ENCODE data around the gene RBM14.
A peak's percentile ranks its signal among the peaks of the same experiment; 100 is the strongest.

Gene RBM14

DNA sequence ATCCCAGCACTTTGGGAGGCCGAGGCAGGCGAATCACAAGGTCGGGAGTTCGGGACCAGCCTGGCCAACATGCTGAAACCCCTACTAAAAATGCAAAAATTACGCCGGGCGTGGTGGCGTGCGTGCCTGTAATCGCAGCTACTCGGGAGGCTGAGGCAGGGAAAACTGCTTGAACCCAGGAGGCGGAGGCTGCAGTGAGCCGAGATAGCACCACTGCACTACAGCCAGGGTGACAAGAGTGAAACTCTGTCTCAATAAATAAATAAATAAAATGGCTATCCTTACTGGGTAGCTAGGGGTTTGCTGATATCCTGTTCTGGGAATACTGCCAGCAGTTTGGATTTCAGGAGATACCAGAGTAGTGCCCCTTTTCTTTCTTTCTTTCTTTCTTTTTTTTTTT, 2.4 kb upstream of the RBM14 start:
- Histone ChIP-seq H3K79me2 (ENCODE audit: insufficient read depth, low read length) (peaks cover 43% of the 10 kb centered on the region), H3K27ac (ENCODE audit: low read length) (no peak overlapping the region), H3K9me3 (ENCODE audit: insufficient read depth, low read length, severe bottlenecking) (no peaks in the 10 kb centered on the region), H3K4me1 (ENCODE audit: insufficient read depth, low read length) (peaks cover 28% of the 10 kb centered on the region), H4K20me1 (ENCODE audit: insufficient read depth, low read length) (peaks cover 25% of the 10 kb centered on the region), H3K9ac (ENCODE audit: low read depth, low read length) (no peak overlapping the region), H2AFZ (ENCODE audit: low read depth, low read length) (no peak overlapping the region), H3K4me2 (ENCODE audit: insufficient read depth, low read length) (no peak overlapping the region), H3K4me3 (ENCODE audit: low read depth in 1 of 2, low read length in 2 of 2) (no peak overlapping the region), H3K27me3 (ENCODE audit: insufficient read depth, low read length, poor library complexity) (no peaks in the 10 kb centered on the region), H3K36me3 (ENCODE audit: insufficient read depth, low read length) (peaks cover 25% of the 10 kb centered on the region)
- ATAC-seq (ENCODE audit: insufficient read depth, low read depth) (no peak), DNase-seq (no peak)
- TF ChIP-seq, protein P1, sequence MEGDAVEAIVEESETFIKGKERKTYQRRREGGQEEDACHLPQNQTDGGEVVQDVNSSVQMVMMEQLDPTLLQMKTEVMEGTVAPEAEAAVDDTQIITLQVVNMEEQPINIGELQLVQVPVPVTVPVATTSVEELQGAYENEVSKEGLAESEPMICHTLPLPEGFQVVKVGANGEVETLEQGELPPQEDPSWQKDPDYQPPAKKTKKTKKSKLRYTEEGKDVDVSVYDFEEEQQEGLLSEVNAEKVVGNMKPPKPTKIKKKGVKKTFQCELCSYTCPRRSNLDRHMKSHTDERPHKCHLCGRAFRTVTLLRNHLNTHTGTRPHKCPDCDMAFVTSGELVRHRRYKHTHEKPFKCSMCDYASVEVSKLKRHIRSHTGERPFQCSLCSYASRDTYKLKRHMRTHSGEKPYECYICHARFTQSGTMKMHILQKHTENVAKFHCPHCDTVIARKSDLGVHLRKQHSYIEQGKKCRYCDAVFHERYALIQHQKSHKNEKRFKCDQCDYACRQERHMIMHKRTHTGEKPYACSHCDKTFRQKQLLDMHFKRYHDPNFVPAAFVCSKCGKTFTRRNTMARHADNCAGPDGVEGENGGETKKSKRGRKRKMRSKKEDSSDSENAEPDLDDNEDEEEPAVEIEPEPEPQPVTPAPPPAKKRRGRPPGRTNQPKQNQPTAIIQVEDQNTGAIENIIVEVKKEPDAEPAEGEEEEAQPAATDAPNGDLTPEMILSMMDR (IDR thresholded peaks at IDR 0.05; ENCODE audit: borderline replicate concordance, extremely low read depth, low read length, poor library complexity, severe bottlenecking) = no peak
- no peak for TF ChIP-seq EZH2 (IDR thresholded peaks at IDR 0.05; ENCODE audit: borderline replicate concordance, low read depth, low read length, severe bottlenecking)

DNA sequence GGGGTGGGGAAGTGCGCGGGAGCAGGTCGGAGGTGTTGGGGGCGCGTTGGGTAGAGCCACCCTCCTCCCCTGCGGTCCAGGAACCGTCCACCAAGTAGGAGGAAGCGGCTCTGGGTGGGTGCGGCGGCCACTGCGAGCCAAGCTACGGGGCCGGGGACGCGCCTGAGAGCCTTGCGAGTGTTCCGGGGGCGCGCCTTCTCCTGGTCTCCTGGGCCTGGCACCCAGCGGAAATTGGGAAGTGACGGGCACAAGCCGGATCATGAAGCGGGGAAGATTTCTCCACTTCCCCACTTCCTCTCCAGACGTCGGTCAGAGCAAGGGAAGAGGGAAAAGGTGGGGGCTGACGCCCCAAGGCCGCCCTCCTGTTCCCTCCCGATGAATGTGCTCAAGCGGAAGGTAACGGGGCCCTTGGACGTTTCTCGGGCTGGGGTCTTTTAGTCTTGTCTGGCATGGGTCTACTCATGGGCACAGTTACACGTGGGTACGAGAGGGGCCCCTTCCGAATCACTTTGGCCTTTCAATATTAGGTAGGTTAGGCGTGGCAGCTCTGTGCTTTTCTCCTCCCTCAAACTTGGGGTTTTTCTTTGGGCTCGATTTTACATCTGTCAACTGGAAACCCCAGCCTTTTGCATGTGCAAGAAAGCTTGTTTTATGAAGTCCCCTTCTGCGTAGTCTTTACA, 865 bp downstream of the RBM14 start:
- peak overlapping the region; percentile 90 for H3K27ac ChIP-seq (ENCODE audit: low read length)
- H3K9me3 ChIP-seq (ENCODE audit: insufficient read depth, low read length, severe bottlenecking) = no peaks in the 10 kb centered on the region
- peak overlapping the region; percentile 91 for H3K4me2 ChIP-seq (ENCODE audit: insufficient read depth, low read length)
- peaks cover 57% of the 10 kb centered on the region for H3K4me1 ChIP-seq (ENCODE audit: insufficient read depth, low read length)
- no peak for TF ChIP-seq EZH2 (IDR thresholded peaks at IDR 0.05; ENCODE audit: borderline replicate concordance, low read depth, low read length, severe bottlenecking)
- TF ChIP-seq, protein P1 (IDR thresholded peaks at IDR 0.05; ENCODE audit: borderline replicate concordance, extremely low read depth, low read length, poor library complexity, severe bottlenecking) = no peak
- peaks cover 53% of the 10 kb centered on the region for H3K36me3 ChIP-seq (ENCODE audit: insufficient read depth, low read length)
- ATAC-seq (ENCODE audit: insufficient read depth, low read depth) (no peak), DNase-seq (no peak)
- no peak overlapping the region for H2AFZ ChIP-seq (ENCODE audit: low read depth, low read length)
- peaks cover 74% of the 10 kb centered on the region for H3K79me2 ChIP-seq (ENCODE audit: insufficient read depth, low read length)
- peak overlapping the region; percentile 63 to 87 for H3K4me3 ChIP-seq (ENCODE audit: low read depth in 1 of 2, low read length in 2 of 2)
- peaks cover 54% of the 10 kb centered on the region for H4K20me1 ChIP-seq (ENCODE audit: insufficient read depth, low read length)
- no peaks in the 10 kb centered on the region for H3K27me3 ChIP-seq (ENCODE audit: insufficient read depth, low read length, poor library complexity)
- H3K9ac ChIP-seq (ENCODE audit: low read depth, low read length) = peak overlapping the region; percentile 98

DNA sequence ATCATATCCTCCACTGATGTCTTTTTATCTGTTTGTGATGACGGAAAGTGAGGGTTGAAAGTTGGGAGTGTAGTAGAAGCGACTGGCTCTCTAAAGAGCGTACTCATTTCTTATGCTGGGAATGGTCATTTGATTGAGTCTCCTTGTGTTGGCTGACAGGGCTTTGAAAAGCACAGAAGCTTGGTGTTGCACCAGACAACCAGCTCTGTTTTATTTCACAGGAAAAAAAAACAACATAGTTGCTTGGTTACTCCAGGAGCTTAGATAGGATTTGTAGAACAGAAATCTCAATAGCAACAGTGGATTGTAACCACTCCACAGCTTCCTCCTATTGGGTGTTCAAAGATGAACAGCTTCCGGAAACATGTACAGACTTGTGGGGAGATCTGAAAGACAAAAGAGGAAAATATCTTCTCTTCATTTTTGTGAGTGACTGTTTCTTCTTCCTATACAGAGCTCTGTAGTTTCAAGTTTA, 2.7 kb downstream of the RBM14 start:
- H3K9ac ChIP-seq (ENCODE audit: low read depth, low read length) = peak overlapping the region; percentile 98
- no peak for TF ChIP-seq EZH2 (IDR thresholded peaks at IDR 0.05; ENCODE audit: borderline replicate concordance, low read depth, low read length, severe bottlenecking)
- TF ChIP-seq, protein P1 (IDR thresholded peaks at IDR 0.05; ENCODE audit: borderline replicate concordance, extremely low read depth, low read length, poor library complexity, severe bottlenecking) = no peak
- peaks cover 92% of the 10 kb centered on the region for H3K79me2 ChIP-seq (ENCODE audit: insufficient read depth, low read length)
- peak overlapping the region; percentile 91 for H3K4me2 ChIP-seq (ENCODE audit: insufficient read depth, low read length)
- H3K4me3 ChIP-seq (ENCODE audit: low read depth in 1 of 2, low read length in 2 of 2) = peak overlapping the region; percentile 63 to 87; a peak in 3 of 4 replicates
- H4K20me1 ChIP-seq (ENCODE audit: insufficient read depth, low read length) = peaks cover 72% of the 10 kb centered on the region
- H3K9me3 ChIP-seq (ENCODE audit: insufficient read depth, low read length, severe bottlenecking) = no peaks in the 10 kb centered on the region
- H3K27me3 ChIP-seq (ENCODE audit: insufficient read depth, low read length, poor library complexity) = no peaks in the 10 kb centered on the region
- ATAC-seq (ENCODE audit: insufficient read depth, low read depth) (peak; percentile 36), DNase-seq (peak; percentile 40)
- peaks cover 74% of the 10 kb centered on the region for H3K4me1 ChIP-seq (ENCODE audit: insufficient read depth, low read length)
- H2AFZ ChIP-seq (ENCODE audit: low read depth, low read length) = no peak overlapping the region
- H3K27ac ChIP-seq (ENCODE audit: low read length) = peak overlapping the region; percentile 90
- H3K36me3 ChIP-seq (ENCODE audit: insufficient read depth, low read length) = peaks cover 71% of the 10 kb centered on the region

Measured in DND-41 (cell line).